GM12892 (cell line): ENCODE data around the gene MAN2A1.

Source experiments
- POLR2A ChIP-seq: IDR thresholded peaks from 2 replicates; pipeline ENCODE4 v1.6.1; 2011; ENCODE audit warnings: low read depth, low read length, control low read depth
- POLR2AphosphoS5 ChIP-seq: IDR thresholded peaks from 2 replicates; pipeline ENCODE4 v1.6.1; 2011; ENCODE audit warnings: low read depth, low read length, control low read depth

DNA sequence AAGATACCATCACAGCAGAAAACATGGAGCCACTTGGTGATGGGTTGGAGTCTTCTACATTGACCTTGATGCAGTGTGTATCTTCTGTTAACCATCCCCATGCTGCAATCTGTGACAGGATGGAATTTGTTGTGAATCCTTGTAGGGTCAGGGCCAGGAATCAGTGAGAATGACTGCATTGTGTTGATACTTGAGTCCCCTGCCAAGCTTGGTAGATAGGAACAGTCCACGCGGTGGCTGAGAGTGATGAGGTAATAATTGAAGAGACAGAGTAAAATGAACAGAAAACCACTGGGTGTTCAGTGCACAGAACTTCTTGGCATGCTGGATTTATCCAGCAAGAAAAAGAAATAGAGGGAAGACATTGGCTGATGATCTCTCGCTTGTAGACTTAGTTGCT lies 217.5 kb downstream of the MAN2A1 start:
- TF ChIP-seq POLR2A (no peak), POLR2AphosphoS5 (no peak)
